ENCODE measurements around the gene IDH3A. TPM values are rescaled to one million over a fixed set of nuclear protein-coding genes. Genes with fewer than 3 reads are reported as not detected.

The IDH3A gene
- total RNA-seq, 1 donor from 2014 or later: 28.9 TPM

DNA sequence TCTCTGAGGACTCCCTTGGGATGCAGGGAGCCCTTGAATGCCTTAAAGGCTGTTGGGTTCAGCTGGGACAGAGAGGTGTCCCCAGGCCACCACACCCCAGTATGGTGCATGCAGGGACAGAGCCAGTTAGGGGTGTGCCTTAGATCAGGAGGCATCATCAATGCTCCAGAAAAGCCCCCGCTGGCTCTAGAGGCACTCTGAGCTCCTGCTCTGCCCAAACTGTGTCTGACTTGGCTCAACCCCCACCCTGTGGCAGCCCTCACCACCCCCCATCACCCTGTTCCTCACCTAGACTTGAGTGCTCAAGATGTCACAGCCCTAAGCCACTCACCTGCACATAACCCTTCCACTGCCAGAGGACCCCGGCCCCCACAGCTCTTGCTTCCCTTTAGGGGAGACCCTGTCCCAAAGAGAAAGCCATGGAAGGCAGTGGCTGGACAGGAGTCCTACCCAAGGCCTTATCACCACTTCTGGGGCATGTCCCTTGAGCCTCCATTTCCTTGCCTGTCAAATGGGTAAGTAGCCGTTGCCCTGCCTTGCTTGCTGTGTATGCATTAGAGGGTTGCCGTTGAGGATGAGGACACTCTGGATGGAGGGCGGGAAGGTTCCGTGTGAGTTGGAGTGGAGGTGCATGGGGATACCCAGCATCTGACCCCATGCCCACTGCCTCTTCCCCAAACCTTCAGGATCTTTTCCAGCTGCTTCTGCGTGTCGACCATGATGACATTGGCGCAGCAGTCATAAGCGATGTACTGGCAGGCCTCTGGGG lies 43.8 kb downstream of the IDH3A start:
- TF ChIP-seq, protein P1, sequence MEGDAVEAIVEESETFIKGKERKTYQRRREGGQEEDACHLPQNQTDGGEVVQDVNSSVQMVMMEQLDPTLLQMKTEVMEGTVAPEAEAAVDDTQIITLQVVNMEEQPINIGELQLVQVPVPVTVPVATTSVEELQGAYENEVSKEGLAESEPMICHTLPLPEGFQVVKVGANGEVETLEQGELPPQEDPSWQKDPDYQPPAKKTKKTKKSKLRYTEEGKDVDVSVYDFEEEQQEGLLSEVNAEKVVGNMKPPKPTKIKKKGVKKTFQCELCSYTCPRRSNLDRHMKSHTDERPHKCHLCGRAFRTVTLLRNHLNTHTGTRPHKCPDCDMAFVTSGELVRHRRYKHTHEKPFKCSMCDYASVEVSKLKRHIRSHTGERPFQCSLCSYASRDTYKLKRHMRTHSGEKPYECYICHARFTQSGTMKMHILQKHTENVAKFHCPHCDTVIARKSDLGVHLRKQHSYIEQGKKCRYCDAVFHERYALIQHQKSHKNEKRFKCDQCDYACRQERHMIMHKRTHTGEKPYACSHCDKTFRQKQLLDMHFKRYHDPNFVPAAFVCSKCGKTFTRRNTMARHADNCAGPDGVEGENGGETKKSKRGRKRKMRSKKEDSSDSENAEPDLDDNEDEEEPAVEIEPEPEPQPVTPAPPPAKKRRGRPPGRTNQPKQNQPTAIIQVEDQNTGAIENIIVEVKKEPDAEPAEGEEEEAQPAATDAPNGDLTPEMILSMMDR (IDR thresholded peaks at IDR 0.05; ENCODE audit: unreplicated experiment): no peak
- no peak for DNase-seq (ENCODE audit: low spot score in 2 of 2, unreplicated experiment in 2 of 2)
- H3K4me3 Mint-ChIP-seq: no peak overlapping the region
- no peaks in the 10 kb centered on the region for H3K36me3 Mint-ChIP-seq
- H3K4me1 Mint-ChIP-seq: no peaks in the 10 kb centered on the region
- H3K27me3 Mint-ChIP-seq (ENCODE audit: low read depth): peaks cover 2% of the 10 kb centered on the region
- H3K27ac Mint-ChIP-seq: no peak overlapping the region
- H3K9me3 Mint-ChIP-seq: peaks cover 11% of the 10 kb centered on the region

DNA sequence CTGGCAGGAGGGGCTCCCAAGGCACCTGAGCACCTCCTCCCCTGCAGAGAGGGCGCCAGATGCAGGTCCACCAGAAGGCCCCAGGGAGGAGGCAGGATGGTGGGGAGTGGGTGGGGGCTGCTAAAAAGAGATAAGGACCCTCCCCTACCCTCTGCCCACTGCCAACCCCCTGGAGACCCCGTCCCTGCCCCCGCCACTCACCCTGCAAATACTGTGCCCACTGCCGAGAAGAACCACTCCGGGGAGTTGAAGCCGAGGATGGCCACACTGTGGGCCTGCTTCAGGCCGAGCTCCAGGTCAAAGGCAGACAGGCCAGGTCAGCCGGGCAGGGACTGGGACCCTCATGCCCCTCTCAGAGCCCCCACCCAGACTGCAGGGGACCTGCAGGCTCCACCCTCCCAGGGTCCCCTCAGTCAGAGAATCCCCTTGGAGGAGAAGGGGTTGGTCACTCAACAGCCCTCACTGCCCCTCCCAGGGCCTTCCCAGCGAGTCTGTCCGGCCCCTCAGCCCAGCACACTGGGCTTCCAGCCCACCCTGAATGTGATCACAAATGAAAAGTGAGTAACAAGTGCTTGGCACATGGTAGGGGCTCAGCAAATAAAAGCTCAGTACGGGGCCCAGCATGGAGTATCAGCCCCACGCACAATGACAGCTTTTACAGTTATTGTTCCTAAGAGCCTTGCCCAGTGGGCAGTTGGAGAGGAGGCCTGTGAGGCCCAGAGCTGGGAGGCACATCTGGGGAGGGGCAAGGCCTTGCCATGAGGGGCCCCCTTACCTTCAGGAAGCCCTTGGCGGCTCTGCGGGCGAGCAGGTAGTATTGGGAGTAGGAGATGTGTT lies 44.8 kb downstream of the IDH3A start:
- TF ChIP-seq, protein P1 (IDR thresholded peaks at IDR 0.05; ENCODE audit: unreplicated experiment): no peak
- no peak for DNase-seq (ENCODE audit: low spot score in 2 of 2, unreplicated experiment in 2 of 2)
- H3K36me3 Mint-ChIP-seq: no peaks in the 10 kb centered on the region
- H3K4me3 Mint-ChIP-seq: no peak overlapping the region
- H3K4me1 Mint-ChIP-seq: no peaks in the 10 kb centered on the region
- peaks cover 11% of the 10 kb centered on the region for H3K9me3 Mint-ChIP-seq
- peaks cover 2% of the 10 kb centered on the region for H3K27me3 Mint-ChIP-seq (ENCODE audit: low read depth)
- H3K27ac Mint-ChIP-seq: no peak overlapping the region

DNA sequence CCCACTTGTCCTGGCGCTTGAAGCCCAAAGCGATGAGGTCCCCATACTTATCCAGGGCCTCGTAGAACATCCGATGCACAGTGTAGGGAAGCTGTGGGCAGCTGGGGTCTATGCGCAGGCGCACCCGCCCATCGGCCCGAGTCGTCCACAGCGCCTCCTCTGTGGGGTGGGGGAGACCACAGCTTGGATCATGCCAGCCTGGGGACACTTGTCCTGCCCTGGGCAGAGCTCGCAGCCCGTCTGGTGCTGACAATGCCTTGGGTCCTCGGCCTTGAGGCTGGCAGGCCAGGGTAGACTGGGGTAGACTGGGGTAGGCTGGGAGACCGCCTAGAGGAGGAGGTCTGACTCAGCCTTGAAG lies 45.4 kb downstream of the IDH3A start:
- Mint-ChIP-seq H3K27me3 (ENCODE audit: low read depth) (peaks cover 2% of the 10 kb centered on the region), H3K27ac (no peak overlapping the region), H3K9me3 (peaks cover 11% of the 10 kb centered on the region), H3K4me3 (no peak overlapping the region), H3K4me1 (no peaks in the 10 kb centered on the region), H3K36me3 (no peaks in the 10 kb centered on the region)
- TF ChIP-seq, protein P1 (IDR thresholded peaks at IDR 0.05; ENCODE audit: unreplicated experiment): no peak
- DNase-seq (ENCODE audit: low spot score in 2 of 2, unreplicated experiment in 2 of 2): no peak

DNA sequence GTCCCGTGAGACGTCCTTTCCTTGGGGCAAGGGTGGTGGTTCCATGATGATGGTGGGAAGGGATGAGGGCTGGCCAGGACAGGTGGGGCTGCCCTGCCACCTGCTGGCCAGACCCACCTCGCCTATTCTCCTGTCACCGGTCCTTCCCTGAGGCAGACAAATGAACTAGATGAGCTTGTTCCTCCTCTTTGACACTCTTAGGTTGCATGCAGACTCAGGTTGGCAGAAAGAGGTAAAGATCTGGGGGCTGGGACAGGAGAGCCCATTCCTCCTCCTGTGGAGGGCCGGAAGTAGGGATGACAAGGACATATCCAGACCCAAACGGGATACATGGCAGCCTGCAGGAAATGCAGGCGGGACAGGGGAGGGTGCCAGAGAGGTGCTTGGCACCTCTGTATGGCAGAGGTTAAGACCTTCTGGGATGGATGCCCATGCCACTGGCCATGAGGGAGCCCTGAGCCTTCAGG lies 46.6 kb downstream of the IDH3A start:
- H3K27ac Mint-ChIP-seq: no peak overlapping the region
- DNase-seq (ENCODE audit: low spot score in 2 of 2, unreplicated experiment in 2 of 2): no peak
- TF ChIP-seq, protein P1 (IDR thresholded peaks at IDR 0.05; ENCODE audit: unreplicated experiment): peak; percentile 49

DNA sequence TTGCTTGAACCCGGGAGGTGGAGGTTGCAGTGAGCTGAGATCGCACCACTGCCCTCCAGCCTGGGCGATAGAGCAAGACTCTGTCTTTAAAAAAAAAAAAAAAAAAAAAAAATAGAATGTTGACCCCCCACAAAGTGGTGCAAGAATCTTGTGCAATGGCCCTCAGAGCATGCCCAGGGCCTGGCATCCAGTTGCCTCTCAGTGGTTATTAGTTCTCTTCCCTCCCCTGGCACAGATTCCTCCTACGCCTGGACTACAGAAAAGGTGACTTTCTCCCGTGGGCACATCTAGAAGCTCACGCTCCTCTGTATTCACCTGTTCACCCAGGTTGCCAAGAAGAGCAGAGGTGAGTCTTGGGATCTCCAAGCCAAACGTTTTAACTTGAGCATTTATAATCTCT lies 48.5 kb downstream of the IDH3A start:
- H3K4me3 Mint-ChIP-seq: no peak overlapping the region
- peaks cover 5% of the 10 kb centered on the region for H3K27me3 Mint-ChIP-seq (ENCODE audit: low read depth)
- no peak overlapping the region for H3K27ac Mint-ChIP-seq
- H3K4me1 Mint-ChIP-seq: no peaks in the 10 kb centered on the region
- TF ChIP-seq, protein P1 (IDR thresholded peaks at IDR 0.05; ENCODE audit: unreplicated experiment): no peak
- DNase-seq (ENCODE audit: low spot score in 2 of 2, unreplicated experiment in 2 of 2): no peak
- no peaks in the 10 kb centered on the region for H3K9me3 Mint-ChIP-seq
- no peaks in the 10 kb centered on the region for H3K36me3 Mint-ChIP-seq

More for the DNA sequence above, 46.6 kb downstream of the IDH3A start:
- Mint-ChIP-seq H3K4me1 (no peaks in the 10 kb centered on the region), H3K9me3 (peaks cover 7% of the 10 kb centered on the region), H3K27me3 (ENCODE audit: low read depth) (no peaks in the 10 kb centered on the region), H3K4me3 (no peak overlapping the region), H3K36me3 (no peaks in the 10 kb centered on the region)
